ENCODE measurements around the gene OAS2.

Gene OAS2

GRCh38 chr12:113057565-113058485 is 79.5 kb downstream of the OAS2 start:
- DNase-seq (ENCODE audit: low read depth) = no peak

DNA sequence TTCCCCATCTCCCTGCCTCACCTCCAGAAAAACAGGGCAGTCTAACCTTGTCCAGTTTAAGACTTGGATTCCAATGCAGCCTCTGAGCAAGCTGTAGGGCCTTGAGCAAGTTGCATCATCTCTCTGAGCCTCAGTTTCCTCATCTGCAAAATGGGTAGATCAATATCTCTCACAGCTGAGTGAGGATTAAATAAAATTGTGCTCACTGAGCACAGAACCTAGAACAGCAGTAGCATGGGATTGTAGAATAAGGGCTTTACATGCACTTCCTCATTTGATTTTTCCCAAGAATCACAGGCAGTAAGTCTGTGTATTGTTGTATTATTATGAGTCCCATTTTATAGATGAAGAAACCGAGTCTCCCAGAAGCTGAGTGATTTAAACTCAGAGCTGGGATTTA is 80.2 kb downstream of the OAS2 start:
- DNase-seq (ENCODE audit: low read depth) = no peak

GRCh38 chr12:113059071-113059595 is 80.8 kb downstream of the OAS2 start:
- no peak for DNase-seq (ENCODE audit: low read depth)

DNA sequence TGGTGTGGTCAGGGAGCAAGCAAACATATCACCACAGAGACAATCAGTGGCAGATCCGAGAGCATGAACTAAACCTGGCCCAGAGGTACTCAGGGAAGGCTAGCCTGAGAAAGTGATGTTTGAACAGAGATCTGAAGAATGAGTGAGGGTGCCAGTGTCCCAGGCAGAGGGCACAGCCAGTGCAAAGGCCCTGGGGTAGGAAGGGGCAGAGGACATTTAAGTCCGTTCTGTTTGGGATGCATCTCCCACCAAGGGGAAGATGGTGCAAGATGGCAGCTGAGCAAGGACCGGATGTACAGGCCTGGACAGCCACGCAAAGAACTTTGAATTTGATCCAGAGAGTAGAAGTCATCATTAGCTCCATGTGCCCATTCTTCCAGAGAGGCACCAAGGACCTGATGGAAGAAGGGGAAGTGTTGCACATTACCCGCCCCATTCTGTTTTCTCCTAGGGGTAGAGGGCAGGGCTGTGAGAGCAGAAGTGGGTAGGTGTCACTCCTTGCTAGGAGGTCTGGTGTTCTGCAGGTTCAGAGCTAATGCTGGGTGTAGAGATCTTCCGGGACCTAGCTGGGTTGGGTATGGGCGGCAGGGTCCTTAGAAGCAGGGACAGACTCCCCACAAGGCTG is 82.1 kb downstream of the OAS2 start:
- DNase-seq (ENCODE audit: low read depth) = no peak

DNA sequence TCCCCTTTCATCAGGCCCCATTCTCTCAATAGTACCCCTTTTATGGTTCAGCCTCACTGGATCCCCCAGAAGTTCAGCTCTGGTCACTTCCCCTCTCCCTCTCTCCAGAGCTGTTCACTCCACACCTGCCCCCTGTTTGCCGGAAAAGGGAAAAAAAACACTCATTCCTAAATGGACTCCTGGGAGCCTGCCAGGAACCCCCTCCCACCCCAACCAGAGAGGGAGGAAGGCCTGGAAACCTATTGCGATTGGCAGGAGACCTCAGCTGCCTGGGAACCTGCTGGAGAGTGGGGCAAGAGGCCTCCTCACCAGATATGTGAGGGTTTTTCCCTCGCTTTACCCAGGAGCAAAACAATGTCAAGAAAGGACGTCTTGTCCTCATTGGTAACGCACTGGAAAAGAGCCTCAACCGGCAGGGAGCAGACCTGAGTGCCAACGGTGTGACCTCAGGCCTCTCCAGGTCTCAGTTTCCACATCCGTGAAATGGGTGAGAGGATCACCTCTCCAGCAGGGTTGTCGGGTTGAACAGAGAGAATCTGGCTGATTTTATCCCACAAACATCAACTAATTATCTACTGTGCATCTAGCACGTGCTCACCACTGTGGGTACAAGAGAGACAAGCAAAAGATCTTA is 82.9 kb downstream of the OAS2 start:
- DNase-seq (ENCODE audit: low read depth) = no peak

Data from GM04503 (cell line).